GM12878 (cell line): ENCODE results near the gene ADAM33. TPM values are rescaled to one million over a fixed set of nuclear protein-coding genes. Genes with fewer than 3 reads are reported as not detected.

Experiments
- ATAC-seq: fragments of 200-7000 bp; cut with Tn5 transposase; 3 replicates; pipeline ENCODE4 v1.9.1; 2020; ENCODE audit warnings: mild to moderate bottlenecking, moderate library complexity
- BruUV-seq: library from RNA; stranded (reverse); fragments of 400-500 nt; replicated peaks from 2 replicates; lab custom pipeline; 2021; lab: Mats Ljungman, UMichigan
- CTCF ChIA-PET: fragments of 300-600 bp; sonication (Branson Sonifier 250); formaldehyde crosslinking; extraction: SDS; loops from one replicate; lab custom pipeline; 2021; ENCODE audit warnings: inconsistent platforms; lab: Yijun Ruan, JAX
- POLR2A ChIA-PET: fragments of 350-600 bp; formaldehyde crosslinking; extraction: SDS; loops from one replicate; lab custom pipeline; 2021; ENCODE audit warnings: inconsistent platforms; lab: Charles Lee
- RAD21 ChIA-PET: fragments of 300-600 bp; sonication (Branson Sonifier 250); formaldehyde crosslinking; loops from one replicate; lab custom pipeline; 2023; ENCODE audit warnings: antibody characterized with exemption; ENCODE audit not compliant: unreplicated experiment; lab: Charles Lee
- SMC1A ChIA-PET: fragments of 300-600 bp; sonication (Branson Sonifier 250); formaldehyde crosslinking; loops from one replicate; lab custom pipeline; 2023; ENCODE audit not compliant: unreplicated experiment, uncharacterized antibody; lab: Charles Lee
- DNase-seq: peaks from one replicate; pipeline ENCODE4 v3.0.0-alpha.2; 2011; ENCODE audit warnings: low read depth, low spot score
- FAIRE-seq: peaks from 3 replicates; lab custom pipeline; 2011; peaks lifted over from hg19 to GRCh38; lab: Jason Lieb, UNC
- H2AFZ ChIP-seq: 2 replicates; pipeline ENCODE4 v1.6.0; 2011; ENCODE audit warnings: low read depth, low read length, control low read depth; ENCODE audit not compliant: control insufficient read depth
- H3K27ac ChIP-seq: 2 replicates; pipeline ENCODE4 v1.5.1; 2011; ENCODE audit warnings: control low read depth; ENCODE audit not compliant: control insufficient read depth, insufficient read depth
- H3K27me3 ChIP-seq, 2 experiments: replicated peaks in 1 of 2; 2 replicates each; pipeline versions ENCODE4 v1.6.0 to v1.6.1; 2011; ENCODE audit warnings: low read length in 1 of 2; ENCODE audit not compliant: control insufficient read depth in 2 of 2, insufficient read depth in 2 of 2
- H3K36me3 ChIP-seq, 2 experiments: 2 replicates each; pipeline ENCODE4 v1.5.1; 2011; ENCODE audit warnings: low read length in 1 of 2; ENCODE audit not compliant: control insufficient read depth in 2 of 2, insufficient read depth in 2 of 2
- H3K4me1 ChIP-seq: 2 replicates; pipeline ENCODE4 v1.6.1; 2011; ENCODE audit warnings: mild to moderate bottlenecking, low read length, moderate library complexity, mixed read lengths; ENCODE audit not compliant: control insufficient read depth, insufficient read depth
- H3K4me2 ChIP-seq: 2 replicates; pipeline ENCODE4 v1.6.0; 2011; ENCODE audit warnings: control low read depth; ENCODE audit not compliant: control insufficient read depth, insufficient read depth
- H3K4me3 ChIP-seq: fragments of 200-600 bp; sonication (generic); 2 replicates; pipeline ENCODE4 v1.5.1; 2016
- H3K79me2 ChIP-seq: 2 replicates; pipeline ENCODE4 v1.6.0; 2011; ENCODE audit warnings: low read length; ENCODE audit not compliant: control insufficient read depth, insufficient read depth
- H3K9ac ChIP-seq: 2 replicates; pipeline ENCODE4 v1.8.0; 2011; ENCODE audit warnings: low read length, control low read depth, mixed read lengths; ENCODE audit not compliant: control insufficient read depth, insufficient read depth
- H3K9me3 ChIP-seq: replicated peaks from 3 replicates; pipeline ENCODE4 v1.5.1; 2011; ENCODE audit warnings: mild to moderate bottlenecking, low read length; ENCODE audit not compliant: control insufficient read depth, insufficient read depth
- H4K20me1 ChIP-seq: 2 replicates; pipeline ENCODE4 v1.6.0; 2011; ENCODE audit not compliant: control insufficient read depth, insufficient read depth
- BACH1 ChIP-seq: fragments of 450-650 bp; IDR thresholded peaks from 2 replicates; pipeline ENCODE4 v1.6.1; 2017; ENCODE audit warnings: mild to moderate bottlenecking, borderline replicate concordance
- FOS ChIP-seq: IDR thresholded peaks from 3 replicates; pipeline ENCODE4 v1.6.1; 2011; ENCODE audit warnings: borderline replicate concordance; ENCODE audit not compliant: insufficient read length; ENCODE audit errors: extremely low read depth
- IRF4 ChIP-seq: IDR thresholded peaks from 2 replicates; pipeline ENCODE4 v1.6.1; 2011; ENCODE audit warnings: low read depth, low read length
- JUNB ChIP-seq: IDR thresholded peaks from 2 replicates; pipeline ENCODE4 v1.6.1; 2016; ENCODE audit warnings: antibody characterized with exemption, mild to moderate bottlenecking
- KDM1A ChIP-seq: fragments of 200-600 bp; sonication (generic); IDR thresholded peaks from 2 replicates; pipeline ENCODE4 v1.6.1; 2016; ENCODE audit warnings: borderline replicate concordance
- KLF5 ChIP-seq: fragments of 450-650 bp; IDR thresholded peaks from 2 replicates; pipeline ENCODE4 v1.6.1; 2014; ENCODE audit warnings: mild to moderate bottlenecking; ENCODE audit not compliant: partially characterized antibody
- MLLT1 ChIP-seq: fragments of 450-650 bp; IDR thresholded peaks from 2 replicates; pipeline ENCODE4 v1.6.1; 2016; ENCODE audit warnings: mild to moderate bottlenecking
- NR2F1 ChIP-seq: fragments of 450-650 bp; conservative IDR thresholded peaks from 2 replicates; pipeline ENCODE4 v1.6.1; 2017; ENCODE audit warnings: mild to moderate bottlenecking
- SKIL ChIP-seq: fragments of 450-650 bp; IDR thresholded peaks from 2 replicates; pipeline ENCODE4 v1.6.1; 2017; ENCODE audit warnings: mild to moderate bottlenecking, low read depth, inconsistent platforms; ENCODE audit not compliant: poor library complexity, severe bottlenecking
- SP1 ChIP-seq: IDR thresholded peaks from one replicate; pipeline ENCODE4 v1.6.1; 2011; ENCODE audit warnings: low read depth, low read length
- SPI1 ChIP-seq: IDR thresholded peaks from 2 replicates; pipeline ENCODE4 v1.6.1; 2011; ENCODE audit warnings: low read depth, mild to moderate bottlenecking, low read length, moderate library complexity, borderline replicate concordance; ENCODE audit not compliant: insufficient read depth
- ZNF217 ChIP-seq: fragments of 450-650 bp; IDR thresholded peaks from 2 replicates; pipeline ENCODE4 v1.6.1; 2017; ENCODE audit warnings: antibody characterized with exemption, mild to moderate bottlenecking
- WGBS: methylation state at CpG from one replicate; pipeline ENCODE4 v1.1.6; 2016; ENCODE audit warnings: low lambda C conversion rate; ENCODE audit not compliant: insufficient replicate concordance, insufficient coverage; ENCODE audit errors: missing lambda C conversion rate; 5-methylcytosine and 5-hydroxymethylcytosine counted together
- in situ Hi-C: fragments of 300-500 bp; cut with MboI; formaldehyde crosslinking; loops from 9 replicates; pipeline ENCODE4 v1.14.3; 2018; ENCODE audit warnings: mixed read lengths
- intact Hi-C: fragments of 100-400 bp; cut with micrococcal nuclease; formaldehyde crosslinking; loops from one replicate; pipeline ENCODE4 v1.14.2; 2022; ENCODE audit not compliant: unreplicated experiment
- polyA plus RNA-seq, 11 experiments: library from polyadenylated mRNA; depleted of rRNA in 4 of 11; unstranded in 6 of 11; stranded (reverse) in 5 of 11; fragments of >200 nt; fragmentation: Nextera tagmentation in 4 of 11; fragmentation: Illumina TruSeq in 1 of 11; extraction: Ambion mirVana in 4 of 11; extraction: Trizol in 1 of 11; gene quantifications; 1 replicate in 1 of 11; 2 replicates in 10 of 11; pipeline versions ENCODE4 v1.2.1 to v1.2.3, GENCODE V29; 2011 to 2016; ENCODE audit warnings: inconsistent platforms in 2 of 11, missing spikeins in 2 of 11, low read depth in 1 of 11
- total RNA-seq, 4 experiments: library from RNA; depleted of rRNA in 3 of 4; stranded (reverse); fragments of >200 nt in 3 of 4; fragmentation: Illumina TruSeq in 1 of 4; extraction: Trizol in 1 of 4; gene quantifications; 2 replicates each; pipeline versions ENCODE4 v1.2.1 to v1.2.3, GENCODE V29; 2013 to 2021

The ADAM33 gene
- total and polyA plus RNA-seq, 10 of the 15 experiments (the other 5 are each of a cell fraction or from before 2014, with no cell fraction given), result not detected

GRCh38 chr20:3707508-3707899 is 25.7 kb upstream of the ADAM33 start:
- no TSS peak for BruUV-seq
- H3K9ac ChIP-seq, result no peak overlapping the region
- TF ChIP-seq SPI1 (no peak), BACH1 (no peak), NR2F1 (no peak), IRF4 (no peak), JUNB (no peak), FOS (no peak), KDM1A (no peak), SP1 (no peak), ZNF217 (no peak), MLLT1 (no peak), SKIL (no peak), KLF5 (no peak)
- no peak overlapping the region for H3K27ac ChIP-seq
- CTCF ChIA-PET, result interaction anchor here (1.3 to 2.3 kb wide), 5 partner anchors 9 to 144 kb away, joined by 3 to 12 read pairs (median 5); no protein-coding TSS in a partner anchor
- FAIRE-seq (no peak), DNase-seq (no peak), ATAC-seq (no peak)
- H3K27me3 ChIP-seq, result peaks cover 0 to 2% of the 10 kb centered on the region in 2 experiments; a peak in 2 of 4 replicates
- no peak overlapping the region for H2AFZ ChIP-seq
- POLR2A ChIA-PET, result interaction anchor here (0.9 kb wide), 1 partner anchor 29 kb away, joined by 3 read pairs; no protein-coding TSS in a partner anchor
- no peaks in the 10 kb centered on the region for H3K9me3 ChIP-seq
- H4K20me1 ChIP-seq, result no peaks in the 10 kb centered on the region
- intact Hi-C loops (no loop called here), in situ Hi-C loops (no loop called here)
- H3K36me3 ChIP-seq, result no peaks in the 10 kb centered on the region
- no peak overlapping the region for H3K4me3 ChIP-seq
- H3K4me1 ChIP-seq, result peaks cover 5% of the 10 kb centered on the region
- 34% methylated on average over 3 of the region's 3 CpGs for WGBS
- SMC1A ChIA-PET, result interaction anchor here (0.6 to 1.6 kb wide), 2 partner anchors 145 to 443 kb away, joined by 3 to 4 read pairs; no protein-coding TSS in a partner anchor
- RAD21 ChIA-PET, result interaction anchor here (1.0 kb wide), 1 partner anchor 144 kb away, joined by 4 read pairs; no protein-coding TSS in a partner anchor
- H3K79me2 ChIP-seq, result no peaks in the 10 kb centered on the region
- H3K4me2 ChIP-seq, result no peak overlapping the region
